ENCODE measurements around the gene CYP19A1.

Gene CYP19A1

GRCh38 chr15:51356983-51357382 lies 18.6 kb upstream of the CYP19A1 start (continued):
- TF ChIP-seq ZBTB49 (tag by site-specific recombination; IDR thresholded peaks at IDR 0.05; ENCODE audit: low read depth) (no peak), ZNF157 (tag by site-specific recombination; IDR thresholded peaks at IDR 0.05) (no peak)

DNA sequence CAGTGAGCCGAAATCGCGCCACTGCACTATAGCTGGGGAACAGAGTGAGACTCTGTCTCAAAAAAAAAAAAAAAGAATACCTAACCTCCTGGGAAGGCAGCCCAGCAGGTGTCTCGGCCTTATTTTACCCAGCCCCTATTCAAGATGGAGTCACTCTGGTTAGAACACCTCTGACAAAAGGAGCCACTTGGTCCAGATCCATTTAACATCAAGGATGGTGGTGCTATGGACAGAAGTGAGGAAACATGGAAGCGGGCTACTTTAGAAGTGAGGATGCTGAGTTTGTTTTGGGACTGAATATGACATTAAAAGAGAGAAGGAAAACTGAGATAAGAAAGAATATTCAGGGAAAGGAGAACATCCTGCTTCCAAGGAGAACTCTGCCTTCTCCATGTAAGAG lies 17.8 kb upstream of the CYP19A1 start:
- Histone ChIP-seq H3K4me3 (ENCODE audit: low read depth, low read length) (no peak overlapping the region), H3K4me1 (ENCODE audit: control insufficient read depth, insufficient read depth, low read length) (no peaks in the 10 kb centered on the region), H3K9me3 (ENCODE audit: control insufficient read depth, insufficient read depth, low read depth, low read length) (no peaks in the 10 kb centered on the region), H3K36me3 (ENCODE audit: control insufficient read depth in 2 of 2, insufficient read depth in 1 of 2, low read length in 2 of 2) (no peaks in the 10 kb centered on the region), H3K27ac (ENCODE audit: extremely low read depth, low read depth, low read length) (no peak overlapping the region)
- ChIA-PET POLR2A (no interaction called here), CTCF (no interaction called here)
- TF ChIP-seq ZNF514 (tag by site-specific recombination; IDR thresholded peaks at IDR 0.05) (no peak), ZNF660 (tag by site-specific recombination; IDR thresholded peaks at IDR 0.05) (no peak), ZNF623 (tag by site-specific recombination; IDR thresholded peaks at IDR 0.05) (no peak), ZBTB48 (tag by site-specific recombination; IDR thresholded peaks at IDR 0.05) (no peak)
- TF ChIP-seq, protein P1, sequence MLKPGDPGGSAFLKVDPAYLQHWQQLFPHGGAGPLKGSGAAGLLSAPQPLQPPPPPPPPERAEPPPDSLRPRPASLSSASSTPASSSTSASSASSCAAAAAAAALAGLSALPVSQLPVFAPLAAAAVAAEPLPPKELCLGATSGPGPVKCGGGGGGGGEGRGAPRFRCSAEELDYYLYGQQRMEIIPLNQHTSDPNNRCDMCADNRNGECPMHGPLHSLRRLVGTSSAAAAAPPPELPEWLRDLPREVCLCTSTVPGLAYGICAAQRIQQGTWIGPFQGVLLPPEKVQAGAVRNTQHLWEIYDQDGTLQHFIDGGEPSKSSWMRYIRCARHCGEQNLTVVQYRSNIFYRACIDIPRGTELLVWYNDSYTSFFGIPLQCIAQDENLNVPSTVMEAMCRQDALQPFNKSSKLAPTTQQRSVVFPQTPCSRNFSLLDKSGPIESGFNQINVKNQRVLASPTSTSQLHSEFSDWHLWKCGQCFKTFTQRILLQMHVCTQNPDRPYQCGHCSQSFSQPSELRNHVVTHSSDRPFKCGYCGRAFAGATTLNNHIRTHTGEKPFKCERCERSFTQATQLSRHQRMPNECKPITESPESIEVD (tag by site-specific recombination; IDR thresholded peaks at IDR 0.05): no peak

DNA sequence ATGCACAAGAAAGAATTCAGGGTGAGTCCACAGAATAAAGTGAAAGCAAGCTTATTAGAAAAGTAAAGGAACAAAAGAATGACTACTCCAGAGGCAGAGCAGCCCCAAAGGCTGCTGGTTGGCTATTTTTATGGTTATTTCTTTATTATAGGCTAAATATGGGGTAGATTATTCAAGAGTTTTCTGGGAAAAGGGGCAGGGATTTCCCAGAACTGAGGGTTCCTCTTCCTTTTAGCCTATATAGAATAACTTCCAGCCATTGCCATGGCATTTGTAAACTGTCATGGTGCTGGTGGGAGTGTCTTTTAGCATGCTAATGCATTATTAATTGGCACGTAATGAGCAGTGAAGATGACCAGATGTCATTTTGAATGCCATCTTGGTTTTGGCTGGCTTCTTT lies 16.7 kb upstream of the CYP19A1 start:
- POLR2A ChIA-PET: no interaction called here
- CTCF ChIA-PET: no interaction called here
- Histone ChIP-seq H3K4me1 (ENCODE audit: control insufficient read depth, insufficient read depth, low read length) (no peaks in the 10 kb centered on the region), H3K9me3 (ENCODE audit: control insufficient read depth, insufficient read depth, low read depth, low read length) (no peaks in the 10 kb centered on the region), H3K4me3 (ENCODE audit: low read depth, low read length) (no peak overlapping the region), H3K36me3 (ENCODE audit: control insufficient read depth in 2 of 2, insufficient read depth in 1 of 2, low read length in 2 of 2) (no peaks in the 10 kb centered on the region), H3K27ac (ENCODE audit: extremely low read depth, low read depth, low read length) (no peak overlapping the region)
- TF ChIP-seq, protein P2, sequence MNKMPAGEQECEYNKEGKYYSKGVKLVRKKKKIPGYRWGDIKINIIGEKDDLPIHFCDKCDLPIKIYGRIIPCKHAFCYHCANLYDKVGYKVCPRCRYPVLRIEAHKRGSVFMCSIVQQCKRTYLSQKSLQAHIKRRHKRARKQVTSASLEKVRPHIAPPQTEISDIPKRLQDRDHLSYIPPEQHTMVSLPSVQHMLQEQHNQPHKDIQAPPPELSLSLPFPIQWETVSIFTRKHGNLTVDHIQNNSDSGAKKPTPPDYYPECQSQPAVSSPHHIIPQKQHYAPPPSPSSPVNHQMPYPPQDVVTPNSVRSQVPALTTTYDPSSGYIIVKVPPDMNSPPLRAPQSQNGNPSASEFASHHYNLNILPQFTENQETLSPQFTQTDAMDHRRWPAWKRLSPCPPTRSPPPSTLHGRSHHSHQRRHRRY (tag by site-specific recombination; IDR thresholded peaks at IDR 0.05): no peak
- TF ChIP-seq PRDM10 (tag by site-specific recombination; IDR thresholded peaks at IDR 0.05) (no peak), ZNF623 (tag by site-specific recombination; IDR thresholded peaks at IDR 0.05) (no peak), ZNF366 (tag by site-specific recombination; conservative IDR thresholded peaks at IDR 0.05) (no peak), ZNF248 (tag by site-specific recombination; IDR thresholded peaks at IDR 0.05) (no peak), ZNF692 (tag by site-specific recombination; IDR thresholded peaks at IDR 0.05) (no peak), ZNF518A (tag by site-specific recombination; conservative IDR thresholded peaks at IDR 0.05; ENCODE audit: low read depth) (no peak), ZNF202 (tag by site-specific recombination; IDR thresholded peaks at IDR 0.05; ENCODE audit: borderline replicate concordance) (no peak), TRIM28 (IDR thresholded peaks at IDR 0.05; ENCODE audit: borderline replicate concordance, low read length) (no peak), PRDM1 (tag by site-specific recombination; IDR thresholded peaks at IDR 0.05) (no peak), ZBTB48 (tag by site-specific recombination; IDR thresholded peaks at IDR 0.05) (no peak)
